Brain pericyte (primary cell): ENCODE data around the gene SP100.
"Not testable (repeated sequence)": the region's sequence is repeated elsewhere in the genome, so short reads cannot be mapped to it uniquely, and the experiment has no call there.

Experiments used
- DNase-seq: peaks from one replicate; pipeline ENCODE4 v3.0.0-alpha.2; 2012; ENCODE audit warnings: low read depth, low spot score

The SP100 gene

GRCh38 chr2:230416061-230416721 is at the start of gene SP100:
TSS of gene SP100 (plus strand) at chr2:230416201. CDS start at chr2:230416297, 96 bp downstream.
- no peak for DNase-seq

- DNase-seq: no peak
Observed at GRCh38 chr2:230382108-230382507, 33.9 kb upstream of the SP100 start.

GRCh38 chr2:230383453-230383852 is 32.5 kb upstream of the SP100 start:
- DNase-seq: no peak

- DNase-seq: no peak
Observed at GRCh38 chr2:230384986-230385385, 31.0 kb upstream of the SP100 start.

- DNase-seq: no peak
Observed at GRCh38 chr2:230394301-230394700, 21.7 kb upstream of the SP100 start.

- DNase-seq: not testable (repeated sequence)
Observed at GRCh38 chr2:230398698-230399097, 17.3 kb upstream of the SP100 start.

GRCh38 chr2:230400041-230400440 is 16.0 kb upstream of the SP100 start:
- DNase-seq: no peak

- DNase-seq: no peak
Observed at GRCh38 chr2:230400454-230400853, 15.5 kb upstream of the SP100 start.

- DNase-seq: not testable (repeated sequence)
Observed at GRCh38 chr2:230401026-230401425, 15.0 kb upstream of the SP100 start.

- no peak for DNase-seq
Observed at GRCh38 chr2:230403746-230404145, 12.3 kb upstream of the SP100 start.

GRCh38 chr2:230405824-230406223 is 10.2 kb upstream of the SP100 start:
- DNase-seq: no peak

GRCh38 chr2:230408244-230408842 is 7.7 kb upstream of the SP100 start:
- DNase-seq: no peak

- not testable (repeated sequence) for DNase-seq
Observed at GRCh38 chr2:230409316-230409715, 6.7 kb upstream of the SP100 start.

- DNase-seq: no peak
Observed at GRCh38 chr2:230410263-230410662, 5.7 kb upstream of the SP100 start.

GRCh38 chr2:230410861-230411569 is 5.0 kb upstream of the SP100 start:
- DNase-seq: no peak

- DNase-seq: no peak
Observed at GRCh38 chr2:230411570-230412370, 4.2 kb upstream of the SP100 start.

- no peak for DNase-seq
Observed at GRCh38 chr2:230412371-230412711, 3.7 kb upstream of the SP100 start.

GRCh38 chr2:230412846-230413245 is 3.2 kb upstream of the SP100 start:
- DNase-seq: no peak

GRCh38 chr2:230413479-230413878 is 2.5 kb upstream of the SP100 start:
- DNase-seq: no peak

GRCh38 chr2:230414302-230414701 is 1.7 kb upstream of the SP100 start:
- DNase-seq: no peak

- DNase-seq: no peak
Observed at GRCh38 chr2:230417436-230417835, 1.4 kb downstream of the SP100 start.

GRCh38 chr2:230418341-230419016 is 2.5 kb downstream of the SP100 start:
- DNase-seq: no peak
